Psoas muscle (tissue), 8 donors: ENCODE results near the gene INSRR. TPM values are rescaled to one million over a fixed set of nuclear protein-coding genes. Genes with fewer than 3 reads are reported as not detected.

Source experiments
- ATAC-seq, 4 donors: fragments of 200-7000 bp; cut with Tn5 transposase; one replicate each; pipeline ENCODE4 v1.9.1; 2020; ENCODE audit warnings: moderate library complexity in 3 of 4, mild to moderate bottlenecking in 2 of 4
- DNase-seq, 2 donors: peaks; one replicate each; pipeline ENCODE4 v3.0.0-alpha.2; 2020
- H3K27ac ChIP-seq: fragments of 200-600 bp; one replicate; pipeline ENCODE4 v1.8.0; 2022
- H3K27me3 ChIP-seq, 3 donors: fragments of 200-600 bp in 1 of 3; one replicate each; pipeline versions ENCODE4 v1.6.1 to v1.8.0; 2013 to 2022; ENCODE audit warnings: low read length in 2 of 3, mild to moderate bottlenecking in 2 of 3, moderate library complexity in 1 of 3; ENCODE audit not compliant: insufficient read depth in 3 of 3
- H3K36me3 ChIP-seq, 2 donors: fragments of 200-600 bp in 1 of 2; one replicate each; pipeline versions ENCODE4 v1.6.1 to v1.8.0; 2013 to 2022; ENCODE audit warnings: low read depth in 1 of 2, mild to moderate bottlenecking in 1 of 2, moderate library complexity in 1 of 2; ENCODE audit not compliant: insufficient read depth in 1 of 2
- H3K4me1 ChIP-seq: fragments of 200-600 bp; one replicate; pipeline ENCODE4 v1.8.0; 2022
- H3K4me3 ChIP-seq: fragments of 200-600 bp; one replicate; pipeline ENCODE4 v1.8.0; 2022; ENCODE audit warnings: mild to moderate bottlenecking
- H3K9me3 ChIP-seq: fragments of 200-600 bp; one replicate; pipeline ENCODE4 v1.8.0; 2022
- CTCF ChIP-seq: fragments of 200-600 bp; IDR thresholded peaks from one replicate; pipeline ENCODE4 v1.8.0; 2022; ENCODE audit warnings: antibody characterized with exemption
- WGBS, 3 donors: extraction: QIAGEN DNeasy Blood & Tissue Kit; methylation state at CpG; one replicate each; pipeline versions ENCODE4 v1.1.6 to v1.1.7; 2013; 5-methylcytosine and 5-hydroxymethylcytosine counted together
- intact Hi-C, 2 donors: fragments of 100-400 bp; cut with DNase I; formaldehyde crosslinking; loops; one replicate each; pipeline versions ENCODE4 v1.11.0 to v1.14.2; 2022
- polyA plus RNA-seq, 3 donors: library from polyadenylated mRNA; stranded (reverse); fragments of 200-250 nt; gene quantifications; one replicate each; pipeline ENCODE4 v1.2.3, GENCODE V29; 2013
- total RNA-seq, 4 donors: library from RNA; stranded (reverse); fragmentation: NEBNext Ultra II Directional in 2 of 4; extraction: Animal tissue kit (Norgen Biotek cat#: 25700) in 2 of 4; gene quantifications; one replicate each; pipeline versions ENCODE4 v1.2.1 to v1.2.4, GENCODE V29; 2021 to 2023
- donor health status: healthy with polysubstance abuse.
- donor health status: DM: no; HTN: no; CAD: no; lungs with moderate emphysema.
- donor health status: Bipolar disorder and iron deficiency.
- donor health status: healthy.
- donor health status: DM: yes; HTN: yes; CAD: no.
- donor health status: DM: no; HTN: no; CAD: no.
- donor health status: DM: no; HTN: no; CAD: no.
- donor health status: DM: yes; HTN: yes; CAD: no.

INSRR gene
- total and polyA plus RNA-seq, 7 donors: under 0.01 to 0.07 TPM; not detected in 5

DNA sequence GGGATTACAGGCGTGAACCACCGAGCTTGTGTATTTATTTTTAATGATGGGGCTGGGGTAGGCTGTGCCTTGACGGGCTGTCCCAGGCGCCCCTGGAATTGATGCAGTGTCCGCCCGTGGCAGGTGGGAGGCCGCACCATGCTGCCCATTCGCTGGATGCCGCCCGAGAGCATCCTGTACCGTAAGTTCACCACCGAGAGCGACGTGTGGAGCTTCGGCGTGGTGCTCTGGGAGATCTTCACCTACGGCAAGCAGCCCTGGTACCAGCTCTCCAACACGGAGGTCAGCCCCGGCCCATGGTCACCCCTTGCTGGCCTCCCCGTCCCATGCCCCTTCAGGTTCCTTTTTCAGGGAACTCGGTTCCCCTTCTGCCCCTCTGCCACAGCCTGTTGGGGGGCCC lies 21.0 kb upstream of the INSRR start:
- intact Hi-C loops: loop anchor here (10.0 kb wide), 2 partner anchors 165 to 185 kb away; no protein-coding TSS in a partner anchor
- Histone ChIP-seq H3K27me3 (peaks cover 0 to 5% (median 0%) of the 10 kb centered on the region in 3 donors), H3K4me3 (no peak overlapping the region), H3K27ac (no peak overlapping the region), H3K36me3 (no peaks in the 10 kb centered on the region), H3K4me1 (no peaks in the 10 kb centered on the region), H3K9me3 (no peaks in the 10 kb centered on the region)
- ATAC-seq (no peak), DNase-seq (no peak)
- 88 to 89% (median 89%) methylated on average over 21 of the region's 21 CpGs for WGBS, 3 donors
- no peak for TF ChIP-seq CTCF

GRCh38 chr1:156877433-156878170 lies 18.7 kb upstream of the INSRR start:
- intact Hi-C loops: no loop called here
- Histone ChIP-seq H3K4me3 (no peak overlapping the region), H3K4me1 (no peaks in the 10 kb centered on the region), H3K9me3 (no peaks in the 10 kb centered on the region), H3K36me3 (no peaks in the 10 kb centered on the region), H3K27me3 (peaks cover 0 to 5% (median 0%) of the 10 kb centered on the region in 3 donors), H3K27ac (no peak overlapping the region)
- DNase-seq (peak in 1 of 2 donors; percentile 24), ATAC-seq (no peak)
- 70 to 79% (median 76%) methylated on average over 5 of the region's 5 CpGs for WGBS, 3 donors
- no peak for TF ChIP-seq CTCF

GRCh38 chr1:156876281-156876680 lies 17.4 kb upstream of the INSRR start:
- intact Hi-C loops: no loop called here
- 50 to 55% (median 51%) methylated on average over 21 of the region's 21 CpGs for WGBS, 3 donors
- no peak for TF ChIP-seq CTCF
- no peak overlapping the region for H3K4me3 ChIP-seq
- no peaks in the 10 kb centered on the region for H3K36me3 ChIP-seq
- H3K27me3 ChIP-seq: peaks cover 0 to 5% (median 0%) of the 10 kb centered on the region in 3 donors
- no peaks in the 10 kb centered on the region for H3K4me1 ChIP-seq
- peak in 1 of 2 donors; percentile 42 for DNase-seq
- no peak for ATAC-seq
- no peaks in the 10 kb centered on the region for H3K9me3 ChIP-seq
- H3K27ac ChIP-seq: no peak overlapping the region

- Histone ChIP-seq H3K27ac (no peak overlapping the region), H3K4me1 (no peaks in the 10 kb centered on the region), H3K36me3 (no peaks in the 10 kb centered on the region), H3K27me3 (peaks cover 0 to under 1% (median 0%) of the 10 kb centered on the region in 3 donors), H3K4me3 (no peak overlapping the region), H3K9me3 (no peaks in the 10 kb centered on the region)
- 59 to 75% (median 61%) methylated on average over 3 to 5 of the region's 5 CpGs for WGBS, 3 donors
- DNase-seq (peak in 1 of 2 donors; percentile 36), ATAC-seq (no peak)
- TF ChIP-seq CTCF: no peak
- intact Hi-C loops: no loop called here
Observed at GRCh38 chr1:156875341-156875615, 16.4 kb upstream of the INSRR start.
